ENCODE results near the gene PRKRIP1.

GRCh38 chr7:102463841-102464576 is 67.8 kb downstream of the PRKRIP1 start:
- TF ChIP-seq CTCF (IDR thresholded peaks at IDR 0.05; ENCODE audit: low read depth, low read length, poor library complexity, severe bottlenecking), result no peak
- no peak for TF ChIP-seq EZH2phosphoT487 (IDR thresholded peaks at IDR 0.05; ENCODE audit: borderline replicate concordance, low read length)
